NB4 (cell line): Measurements from ENCODE around the gene ADAMTS2.

Source experiments
- TF ChIP-seq, protein P1 (sequence below): IDR thresholded peaks from one replicate; pipeline ENCODE4 v1.5.1; 2012; ENCODE audit warnings: low read depth, low read length
- TF ChIP-seq, protein P2 (sequence below): IDR thresholded peaks from 2 replicates; pipeline ENCODE4 v1.6.1; 2011; ENCODE audit warnings: low read depth, low read length

DNA sequence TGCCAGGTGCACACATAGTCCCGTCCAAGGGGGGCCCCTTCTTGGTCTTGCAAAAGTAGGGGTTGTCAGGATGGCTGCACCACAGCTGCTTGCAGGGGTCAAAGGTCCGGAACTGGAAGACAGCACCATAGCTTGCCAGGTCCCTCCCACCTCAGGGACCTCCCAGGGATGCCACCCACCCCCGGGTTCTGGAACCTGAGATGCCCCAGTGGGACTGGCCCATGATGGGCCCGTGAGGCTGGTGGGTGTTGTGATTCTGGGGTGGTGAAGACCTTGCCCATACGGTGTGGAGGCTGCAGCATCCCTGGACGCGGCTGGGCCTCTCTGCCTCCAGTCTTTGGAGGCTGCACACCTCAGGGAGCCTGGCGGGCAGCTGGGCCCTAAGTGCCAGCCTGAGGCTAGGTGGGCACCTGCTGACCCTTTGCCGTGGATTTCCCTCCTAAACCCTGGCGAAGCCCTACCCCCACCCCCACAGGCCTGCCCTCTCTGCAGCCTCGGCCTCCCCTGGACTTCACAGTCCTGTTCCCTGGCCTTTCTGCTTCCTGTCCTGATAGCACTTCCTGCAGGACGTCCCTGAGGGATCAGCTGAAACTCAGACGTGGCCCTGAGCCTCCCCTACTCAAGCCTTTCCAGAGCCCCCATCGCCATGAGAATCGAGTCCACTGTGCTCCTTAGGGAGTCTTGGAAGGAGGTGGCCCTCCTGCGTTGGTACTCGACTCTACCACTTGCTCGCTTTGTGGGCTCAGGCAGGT, 192.9 kb downstream of the ADAMTS2 start:
- TF ChIP-seq, protein P1, sequence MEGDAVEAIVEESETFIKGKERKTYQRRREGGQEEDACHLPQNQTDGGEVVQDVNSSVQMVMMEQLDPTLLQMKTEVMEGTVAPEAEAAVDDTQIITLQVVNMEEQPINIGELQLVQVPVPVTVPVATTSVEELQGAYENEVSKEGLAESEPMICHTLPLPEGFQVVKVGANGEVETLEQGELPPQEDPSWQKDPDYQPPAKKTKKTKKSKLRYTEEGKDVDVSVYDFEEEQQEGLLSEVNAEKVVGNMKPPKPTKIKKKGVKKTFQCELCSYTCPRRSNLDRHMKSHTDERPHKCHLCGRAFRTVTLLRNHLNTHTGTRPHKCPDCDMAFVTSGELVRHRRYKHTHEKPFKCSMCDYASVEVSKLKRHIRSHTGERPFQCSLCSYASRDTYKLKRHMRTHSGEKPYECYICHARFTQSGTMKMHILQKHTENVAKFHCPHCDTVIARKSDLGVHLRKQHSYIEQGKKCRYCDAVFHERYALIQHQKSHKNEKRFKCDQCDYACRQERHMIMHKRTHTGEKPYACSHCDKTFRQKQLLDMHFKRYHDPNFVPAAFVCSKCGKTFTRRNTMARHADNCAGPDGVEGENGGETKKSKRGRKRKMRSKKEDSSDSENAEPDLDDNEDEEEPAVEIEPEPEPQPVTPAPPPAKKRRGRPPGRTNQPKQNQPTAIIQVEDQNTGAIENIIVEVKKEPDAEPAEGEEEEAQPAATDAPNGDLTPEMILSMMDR: no peak
- TF ChIP-seq, protein P2, sequence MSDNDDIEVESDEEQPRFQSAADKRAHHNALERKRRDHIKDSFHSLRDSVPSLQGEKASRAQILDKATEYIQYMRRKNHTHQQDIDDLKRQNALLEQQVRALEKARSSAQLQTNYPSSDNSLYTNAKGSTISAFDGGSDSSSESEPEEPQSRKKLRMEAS: no peak
